ENCODE measurements around the gene SLC41A2.
A peak's percentile ranks its signal among the peaks of the same experiment; 100 is the strongest.
"Not testable (repeated sequence)": the region's sequence is repeated elsewhere in the genome, so short reads cannot be mapped to it uniquely, and the experiment has no call there.

SLC41A2 gene

DNA sequence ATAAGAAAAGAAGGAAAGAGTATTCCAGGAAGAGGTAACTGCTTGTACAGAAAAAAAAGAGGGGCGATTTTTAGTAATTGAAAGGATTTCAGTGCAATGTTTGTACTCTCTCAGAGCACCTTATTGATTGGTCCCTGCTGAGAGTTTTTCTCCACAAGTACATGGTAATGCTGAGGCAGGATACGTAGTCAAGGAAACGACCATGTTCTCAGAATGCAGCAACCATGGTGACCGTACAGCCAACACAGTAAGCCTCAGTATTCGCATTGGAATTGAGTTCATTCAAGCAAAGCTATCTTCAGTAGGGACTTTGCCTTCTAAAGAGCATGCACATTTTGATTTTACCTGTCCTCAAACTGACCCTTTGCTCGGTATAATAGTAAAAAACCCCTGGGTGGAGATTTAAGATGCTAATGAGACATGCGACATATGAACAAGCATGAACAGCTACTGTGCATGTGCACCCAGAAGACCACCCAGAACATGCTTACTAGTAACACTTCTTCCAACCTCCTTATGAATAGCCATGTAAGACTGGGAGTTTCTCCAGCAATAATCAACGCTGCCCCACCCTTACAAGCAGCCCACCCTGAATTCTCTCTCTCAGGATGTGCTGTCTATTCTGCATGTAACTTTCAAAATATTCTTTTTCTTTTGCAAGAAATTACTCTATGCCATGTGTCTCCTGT lies 6.2 kb upstream of the SLC41A2 start:
- no peak for DNase-seq

DNA sequence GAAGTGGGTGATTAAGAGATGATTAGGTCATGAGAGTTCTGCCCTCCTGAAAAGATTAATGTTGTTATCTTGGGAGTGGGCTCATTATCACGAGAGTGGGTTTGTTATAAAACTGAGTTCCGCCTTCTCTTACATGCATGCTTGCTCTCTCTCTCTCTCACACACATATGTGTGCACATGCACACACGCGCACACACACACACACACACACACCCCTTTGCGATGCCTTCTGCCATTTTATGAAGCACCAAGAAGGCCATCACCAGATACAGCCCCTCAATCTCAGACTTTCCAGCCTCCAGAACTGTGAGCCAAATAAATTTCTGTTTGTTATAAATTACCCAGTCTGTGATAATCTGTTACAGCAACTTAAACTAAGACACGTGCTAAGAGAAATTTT lies 5.7 kb upstream of the SLC41A2 start:
- DNase-seq = no peak

DNA sequence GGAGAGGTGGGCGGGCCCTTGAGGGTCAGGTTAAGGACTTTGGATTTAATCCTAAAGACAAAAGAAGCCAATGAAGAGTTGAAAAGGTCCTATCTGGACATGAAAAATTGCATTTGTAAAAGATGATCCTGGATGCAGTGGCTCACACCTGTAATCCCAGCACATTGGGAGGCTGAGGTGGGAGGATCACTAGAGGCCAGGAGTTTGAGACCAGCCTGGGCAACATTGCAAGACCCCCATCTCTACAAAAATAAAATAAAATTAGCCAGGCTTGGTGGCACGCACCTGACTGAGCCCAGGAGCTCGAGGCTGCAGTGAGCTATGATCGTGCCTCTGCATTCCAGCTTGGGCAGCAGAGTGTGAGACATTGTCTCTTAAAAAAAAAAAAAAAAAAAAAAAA lies 2.4 kb upstream of the SLC41A2 start:
- no peak for DNase-seq

DNA sequence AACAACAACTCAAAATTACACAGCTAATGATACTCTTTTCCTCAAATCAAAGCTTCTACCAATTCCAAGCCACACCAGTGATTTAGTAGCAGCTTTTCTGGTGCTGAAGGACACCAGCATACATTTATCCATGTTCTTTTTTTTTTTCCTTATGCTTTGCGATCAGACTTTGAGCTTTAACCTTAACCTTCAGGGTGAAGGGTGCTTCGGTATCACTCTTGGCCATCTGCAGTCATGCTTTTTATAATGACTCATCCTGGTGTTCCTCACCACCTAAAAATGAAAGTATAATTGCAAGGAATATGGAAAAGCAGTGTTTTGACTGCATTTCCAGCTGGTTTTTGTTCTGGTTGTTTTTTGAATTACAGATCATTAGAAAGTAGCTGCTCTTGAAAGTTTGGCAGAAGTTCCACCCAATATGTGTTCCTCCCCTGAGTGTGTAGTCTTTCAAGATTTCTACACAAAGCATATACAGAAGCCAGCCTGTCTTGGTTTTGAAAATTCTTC lies 1.3 kb upstream of the SLC41A2 start:
- no peak for DNase-seq

DNA sequence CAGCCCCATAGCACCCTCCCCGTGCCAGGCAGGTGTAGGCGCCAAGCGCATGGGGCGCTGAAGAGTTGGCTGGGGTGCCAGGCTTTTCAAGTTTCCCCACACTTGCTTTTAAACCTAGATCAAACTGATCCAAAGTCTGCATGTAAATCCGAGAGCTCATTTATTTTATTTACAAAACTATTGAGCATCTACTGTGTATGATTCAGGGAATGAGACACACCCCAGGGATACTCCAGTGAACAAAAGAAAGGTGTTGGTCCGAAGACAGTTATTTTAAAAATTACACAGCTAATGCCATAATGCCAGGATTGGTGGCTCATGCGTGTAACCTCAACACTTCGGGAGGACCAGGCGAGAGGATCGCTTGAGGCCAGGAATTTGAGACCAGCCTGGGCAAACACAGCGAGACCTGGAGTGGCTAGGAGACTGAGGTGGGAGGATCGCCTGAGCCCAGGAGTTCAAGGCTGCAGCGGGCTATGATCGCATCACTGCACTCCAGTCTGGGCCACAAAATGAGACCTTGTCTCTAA lies 780 bp upstream of the SLC41A2 start:
- no peak for DNase-seq

DNA sequence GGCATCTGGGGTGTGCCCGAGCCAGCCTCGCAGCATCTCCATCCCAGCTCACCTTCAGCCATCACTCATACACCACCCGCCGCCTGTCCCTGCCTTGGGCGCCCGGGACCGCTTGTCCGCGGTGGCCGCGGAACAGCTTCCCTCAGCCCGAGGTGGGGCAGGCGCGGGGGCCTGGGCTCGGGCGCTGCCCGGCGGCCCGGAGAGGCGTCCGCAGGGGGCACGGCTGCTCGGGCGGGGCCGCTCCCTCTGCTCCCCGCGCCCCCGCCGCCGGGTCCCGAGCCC lies 430 bp downstream of the SLC41A2 start:
- peak; percentile 26 to 29 for DNase-seq

DNA sequence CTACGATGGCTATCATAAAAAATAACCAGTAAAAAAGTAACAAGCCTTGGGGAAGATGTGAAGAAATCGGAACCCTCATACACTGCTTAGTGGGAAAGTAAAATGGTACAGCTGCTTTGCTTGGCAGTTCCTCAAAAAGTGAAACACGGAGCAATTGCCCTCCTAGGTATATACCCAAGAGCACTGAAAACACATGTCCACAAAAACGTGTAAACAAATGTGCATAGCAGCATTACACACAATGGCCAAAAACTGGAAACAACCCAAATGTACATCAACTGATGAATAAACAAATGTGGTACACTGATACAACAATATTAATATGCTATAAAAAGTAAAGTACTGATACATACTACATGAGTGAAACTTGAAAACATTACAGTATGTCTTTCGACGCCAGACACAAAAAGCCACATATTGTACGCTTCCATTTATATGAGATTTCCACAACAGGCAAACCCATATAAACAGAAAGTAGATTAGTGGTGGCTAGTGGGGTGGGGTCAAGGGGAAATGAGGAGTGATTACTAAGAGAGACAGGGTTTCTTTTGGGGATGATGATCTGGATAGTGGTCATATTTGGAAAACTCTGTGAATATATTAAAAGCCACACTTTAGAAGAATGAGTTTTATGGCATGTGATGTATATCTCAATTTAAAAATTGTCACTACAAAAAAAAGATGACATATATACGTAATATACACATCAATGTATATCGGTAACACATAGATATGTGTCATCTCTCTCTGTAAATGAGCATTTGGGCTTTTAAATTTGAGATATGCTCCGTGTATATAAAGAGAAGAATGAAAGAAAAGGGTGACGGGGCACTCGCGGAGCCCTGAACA lies 996 bp downstream of the SLC41A2 start:
- no peak for DNase-seq

DNA sequence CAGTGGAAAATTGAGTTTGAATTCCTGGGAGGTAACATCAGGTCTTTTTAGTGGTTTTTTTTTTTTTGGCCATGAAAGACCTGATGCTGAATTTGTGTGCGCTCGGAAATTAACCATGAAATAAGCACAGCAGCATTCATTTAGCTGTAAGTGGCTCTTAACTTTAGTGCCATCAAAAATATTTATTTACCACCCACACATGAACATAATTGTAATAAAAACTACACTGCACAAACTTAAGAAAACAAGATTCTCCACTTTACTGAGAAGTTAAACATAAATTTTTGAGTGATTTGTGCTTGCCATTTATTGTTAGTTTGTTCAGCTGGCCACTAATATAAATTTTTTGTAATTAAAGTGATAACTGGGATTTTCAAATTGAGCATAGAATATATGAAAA lies 2.4 kb downstream of the SLC41A2 start:
- DNase-seq = no peak

DNA sequence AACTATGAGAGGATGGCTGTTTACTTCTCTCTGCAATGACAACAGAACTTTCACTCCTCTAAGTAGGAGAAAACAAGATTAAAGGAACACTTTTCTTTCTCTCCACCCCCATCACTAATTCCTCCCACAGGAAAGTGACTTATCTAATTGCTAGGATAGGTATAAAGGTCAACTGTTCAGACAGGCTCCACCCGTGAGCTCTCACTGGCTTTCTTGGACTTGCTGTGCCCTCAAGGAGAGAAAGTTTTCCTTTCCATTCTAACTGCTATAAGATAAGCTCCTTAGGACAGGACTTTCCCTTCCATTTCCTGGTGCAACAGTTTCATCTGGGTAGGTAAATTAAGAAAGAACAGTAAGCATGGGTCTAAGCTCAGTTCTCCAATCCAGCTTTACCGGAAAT lies 4.8 kb downstream of the SLC41A2 start:
- no peak for DNase-seq

DNA sequence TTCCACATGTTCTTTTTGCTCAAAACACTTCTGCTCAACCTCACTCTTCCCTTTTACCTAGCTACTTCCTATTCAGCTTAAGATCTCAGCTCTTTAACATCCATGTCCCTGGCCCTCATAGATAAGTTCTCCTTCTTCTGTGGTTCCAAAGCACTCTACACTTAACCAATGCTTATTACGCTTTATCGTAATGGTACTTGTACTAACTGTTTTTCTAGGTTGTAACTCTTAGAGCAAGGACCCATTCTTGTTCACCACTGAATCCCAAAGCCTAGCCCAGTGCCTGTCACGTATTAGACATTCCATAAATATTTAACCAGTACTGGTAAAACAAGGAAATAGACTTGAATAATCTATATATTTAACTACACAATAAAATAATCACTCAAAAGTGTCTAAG lies 5.3 kb downstream of the SLC41A2 start:
- no peak for DNase-seq

DNA sequence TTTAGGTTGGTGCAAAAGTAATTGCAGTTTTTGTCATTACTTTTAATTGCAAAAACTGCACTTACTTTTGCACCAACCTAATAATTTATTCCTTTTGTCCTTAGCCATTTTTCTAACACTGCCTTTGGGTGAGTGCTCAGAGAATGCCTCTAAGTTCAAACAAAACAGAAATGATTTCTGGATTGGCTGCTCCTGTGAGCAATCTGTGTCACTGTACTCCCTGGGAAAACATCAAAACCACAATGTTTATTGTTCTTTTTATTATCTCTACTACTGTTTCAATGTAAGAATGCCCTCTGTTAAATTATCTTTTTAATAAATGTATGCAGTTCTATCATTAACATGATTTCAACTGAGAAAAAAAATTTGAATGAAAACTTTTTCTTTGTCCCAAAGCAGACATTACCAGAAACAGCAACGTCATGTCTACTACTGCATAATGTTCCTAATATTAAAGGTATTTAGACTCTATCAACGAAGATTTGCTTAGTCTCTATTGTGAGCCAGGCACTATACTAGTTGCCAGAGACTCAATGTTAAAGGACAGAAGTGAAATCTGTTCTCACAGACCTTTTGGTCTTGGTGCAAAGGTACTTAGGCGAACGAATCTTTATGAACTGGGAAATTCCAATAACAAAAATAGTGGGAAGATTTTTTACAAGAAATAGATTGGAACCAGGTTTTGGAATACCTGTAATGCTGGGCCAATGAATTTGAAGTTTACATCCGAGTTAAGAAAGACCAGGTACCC lies 6.2 kb downstream of the SLC41A2 start:
- DNase-seq = no peak

DNA sequence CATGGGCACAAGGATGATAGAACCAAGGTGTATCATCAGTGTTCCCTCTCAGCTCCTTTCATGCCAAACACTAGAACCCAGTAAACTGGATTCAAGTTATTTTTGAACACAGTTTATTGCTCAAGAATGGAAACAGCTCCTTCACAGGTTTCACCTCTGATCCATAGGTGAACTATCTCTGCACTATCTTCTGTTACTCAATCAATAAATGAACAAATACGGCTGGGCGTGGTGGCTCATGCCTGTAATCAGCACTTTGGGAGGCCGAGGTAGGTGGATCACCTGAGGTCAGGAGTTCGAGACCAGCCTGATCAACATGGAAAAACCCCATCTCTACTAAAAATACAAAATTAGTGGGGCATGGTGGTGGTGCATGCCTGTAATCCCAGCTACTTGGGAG lies 9.4 kb downstream of the SLC41A2 start:
- DNase-seq = not testable (repeated sequence)

DNA sequence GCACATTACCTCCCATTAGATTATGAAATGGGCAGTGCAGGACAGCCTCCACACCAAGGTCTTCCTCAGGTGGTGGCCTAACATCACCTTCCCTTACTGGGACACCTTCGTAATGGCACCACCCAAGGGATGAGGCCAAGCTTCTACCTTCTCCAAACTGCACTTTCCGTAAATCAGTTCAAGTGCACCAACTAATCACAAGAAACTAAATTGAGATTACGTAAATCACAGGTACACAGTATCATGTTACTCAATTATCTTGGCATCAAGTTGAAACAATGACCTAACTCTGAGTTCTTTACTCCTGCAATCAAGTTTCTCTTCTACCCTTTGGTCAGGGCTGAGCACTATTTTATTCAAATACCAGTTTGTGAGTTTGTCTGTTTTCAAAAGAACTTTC lies 13.8 kb downstream of the SLC41A2 start:
- no peak for DNase-seq

DNA sequence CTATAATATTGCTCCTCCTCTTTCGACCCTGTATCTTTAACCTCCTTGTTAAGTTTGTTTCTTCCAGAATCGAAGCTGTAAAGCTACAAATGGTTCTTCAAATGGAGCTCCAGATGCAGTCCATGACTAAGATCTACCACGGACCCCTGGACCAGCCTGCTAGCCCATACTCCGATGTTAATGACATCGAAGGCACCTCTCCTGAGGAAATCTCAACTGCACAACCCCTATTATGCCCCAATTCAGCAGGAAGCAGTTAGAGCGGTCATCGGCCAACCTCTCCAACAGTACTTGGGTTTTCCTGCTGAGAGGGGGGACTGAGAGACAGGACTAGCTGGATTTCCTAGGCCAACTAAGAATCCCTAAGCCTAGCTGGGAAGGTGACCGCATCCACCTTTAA lies 14.7 kb downstream of the SLC41A2 start:
- DNase-seq = not testable (repeated sequence)

DNA sequence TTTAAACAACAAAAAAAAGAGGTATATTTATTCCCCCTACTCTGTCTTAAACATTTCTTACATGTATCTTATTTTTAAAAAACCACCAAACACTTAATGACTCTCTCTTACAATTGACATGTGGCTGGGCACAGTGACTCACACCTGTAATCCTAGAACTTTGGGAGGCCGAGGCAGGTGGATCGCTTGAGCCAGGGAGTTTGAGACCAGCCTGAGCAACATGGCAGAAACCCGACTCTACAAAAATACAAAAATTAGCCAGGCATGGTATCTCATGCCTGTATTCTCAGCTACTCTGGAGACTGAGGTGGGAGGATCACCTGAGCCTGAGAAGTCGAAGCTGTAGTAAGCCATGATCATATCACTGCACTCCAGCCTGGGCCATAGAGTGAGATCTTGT lies 16.0 kb downstream of the SLC41A2 start:
- DNase-seq = no peak

DNA sequence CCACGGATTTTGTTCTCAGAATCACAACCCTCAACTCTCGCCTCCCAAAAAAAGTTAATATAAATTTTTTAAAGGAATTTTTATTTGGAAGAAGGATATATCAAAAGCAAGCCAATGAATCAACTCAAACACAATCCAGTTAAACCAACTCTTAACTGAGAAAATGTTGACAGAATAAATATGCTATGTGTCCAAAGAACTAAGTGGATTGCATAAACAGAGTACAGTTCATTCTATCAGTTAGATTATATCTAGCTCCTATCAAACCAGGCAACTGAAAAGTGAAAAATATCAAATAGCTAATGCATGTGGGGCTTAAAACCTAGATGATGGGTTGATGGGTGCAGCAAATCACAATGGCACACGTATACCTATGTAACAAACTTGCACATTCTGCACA lies 16.6 kb downstream of the SLC41A2 start:
- no peak for DNase-seq

DNA sequence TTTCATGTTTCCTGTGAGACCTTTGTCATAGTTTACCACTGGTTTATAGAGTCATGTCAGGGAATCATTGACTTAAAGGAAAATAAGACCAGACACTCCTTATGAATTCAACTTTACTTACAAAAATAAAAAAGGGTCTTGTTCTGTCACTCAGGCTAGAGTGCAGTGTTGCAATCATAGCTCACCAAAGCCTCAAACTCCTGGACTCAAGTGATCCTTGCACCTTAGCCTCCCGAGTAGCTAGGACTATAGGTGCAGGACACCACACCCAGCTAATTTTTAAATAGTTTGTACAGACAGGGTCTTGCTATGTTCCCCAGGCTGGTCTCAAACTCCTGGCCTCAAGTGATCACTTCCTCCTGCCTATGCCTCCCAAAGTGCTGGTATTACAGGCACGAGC lies 19.0 kb downstream of the SLC41A2 start:
- no peak for DNase-seq

DNA sequence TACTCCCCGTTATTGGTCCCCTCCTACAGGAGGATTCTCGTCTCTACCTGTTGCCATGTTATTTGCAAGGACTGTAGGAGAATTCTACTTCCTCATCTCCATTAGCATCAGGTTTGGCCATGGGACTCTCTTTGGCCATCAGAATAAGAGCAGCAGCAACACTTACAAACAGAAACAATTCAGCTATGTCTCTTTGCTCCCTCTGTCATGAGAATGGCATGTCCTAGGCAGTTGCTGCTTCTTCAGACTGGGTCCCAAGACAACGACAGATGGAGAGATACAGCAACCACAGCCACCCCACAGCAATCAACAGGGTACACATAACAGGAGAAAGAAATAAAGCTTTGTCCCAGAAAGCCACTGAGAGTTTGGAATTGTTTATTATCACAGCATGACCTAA lies 19.7 kb downstream of the SLC41A2 start:
- DNase-seq = no peak

DNA sequence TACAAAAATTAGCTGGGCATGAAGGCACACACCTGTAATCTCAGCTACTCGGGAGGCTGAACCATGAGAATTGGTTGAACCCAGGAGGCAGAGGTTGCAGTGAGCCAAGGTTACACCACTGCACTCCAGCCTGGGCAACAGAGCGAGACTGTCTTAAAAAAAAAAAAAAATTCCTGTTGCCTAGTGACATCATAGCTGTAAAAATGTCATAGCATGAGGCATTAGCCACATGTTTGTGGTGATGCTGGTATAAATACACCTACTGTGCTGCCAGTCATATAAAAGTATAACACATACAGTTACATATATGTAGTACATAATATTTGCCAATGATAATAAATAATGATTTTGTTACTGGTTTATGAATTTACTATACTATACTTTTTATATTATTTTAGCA lies 22.2 kb downstream of the SLC41A2 start:
- no peak for DNase-seq

DNA sequence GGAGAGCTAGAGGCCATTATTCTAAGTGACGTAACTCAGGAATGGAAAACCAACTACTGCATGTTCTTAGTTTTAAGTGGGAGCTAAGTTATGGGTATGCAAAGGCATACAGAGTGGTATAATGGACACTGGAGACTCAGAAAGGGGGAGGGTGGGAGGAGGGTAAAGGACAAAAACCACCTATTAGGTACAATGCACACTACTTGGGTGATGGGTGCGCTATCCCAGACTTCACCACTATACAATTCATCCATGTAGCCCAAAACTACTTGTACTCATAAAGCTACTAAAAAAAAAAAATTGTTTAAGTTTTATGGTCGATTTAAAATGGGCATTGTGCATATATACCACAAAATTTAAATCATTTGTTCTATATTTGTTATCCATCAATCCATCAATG lies 24.3 kb downstream of the SLC41A2 start:
- DNase-seq = no peak

DNA sequence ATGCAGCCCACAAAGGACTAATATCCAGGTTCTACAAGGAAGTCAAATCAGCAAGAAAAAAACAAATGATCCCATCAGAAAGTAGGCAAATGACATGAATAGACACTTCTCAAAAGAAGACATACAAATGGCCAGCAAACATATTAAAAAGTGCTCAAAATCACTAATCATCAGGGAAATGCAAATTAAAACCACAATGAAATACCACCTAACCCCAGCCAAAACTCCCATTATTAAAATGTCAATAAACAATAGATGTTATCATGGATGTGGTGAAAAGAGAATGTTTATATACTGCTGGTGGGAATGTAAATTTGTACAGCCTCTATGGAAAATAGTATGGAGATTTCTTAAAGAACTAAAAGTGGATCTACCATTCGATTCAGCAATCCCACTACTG lies 25.0 kb downstream of the SLC41A2 start:
- no peak for DNase-seq

DNA sequence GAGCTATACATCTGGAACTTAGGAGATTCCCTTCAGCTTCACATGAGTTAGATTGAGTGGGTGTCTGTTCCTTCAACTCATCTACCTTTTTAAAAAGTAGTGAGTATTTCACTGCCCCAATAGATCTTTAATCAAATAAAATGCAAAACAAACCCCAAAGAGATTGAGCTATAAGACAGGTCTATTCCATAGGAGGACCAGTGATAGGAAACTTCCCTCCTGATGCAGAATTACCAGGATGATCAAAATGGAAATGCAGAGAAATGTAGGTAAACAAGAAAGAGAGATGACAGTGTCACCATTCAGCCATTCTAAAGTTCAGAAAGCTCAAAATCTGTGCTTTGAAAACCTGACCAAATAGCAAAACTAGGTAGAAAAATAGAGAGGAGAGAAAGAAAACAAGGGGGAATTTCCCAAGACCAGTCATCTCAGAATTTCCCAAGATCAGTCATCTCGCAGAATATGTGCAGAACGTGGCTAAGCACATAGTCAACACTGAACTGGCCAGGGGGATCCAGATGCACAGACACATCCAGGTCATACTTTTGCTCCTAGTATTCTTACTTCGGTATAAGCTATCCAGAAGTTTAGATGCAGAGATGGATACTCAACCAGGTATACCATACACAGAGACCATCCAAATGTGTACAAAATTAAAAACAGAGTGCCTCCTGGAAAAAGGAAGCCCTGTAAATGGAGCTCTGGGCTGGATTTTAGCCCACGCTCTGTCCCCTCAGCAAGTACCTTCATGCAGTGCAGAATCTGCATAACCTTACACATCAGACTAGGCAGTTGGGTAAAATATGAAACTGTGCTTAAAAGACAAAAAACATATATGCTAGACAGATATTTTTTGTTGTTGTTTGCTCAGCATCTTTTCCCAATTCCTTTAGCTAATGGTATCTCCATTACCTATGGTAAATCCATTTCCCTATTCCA lies 27.4 kb downstream of the SLC41A2 start:
- DNase-seq = peak; percentile 6 to 8

DNA sequence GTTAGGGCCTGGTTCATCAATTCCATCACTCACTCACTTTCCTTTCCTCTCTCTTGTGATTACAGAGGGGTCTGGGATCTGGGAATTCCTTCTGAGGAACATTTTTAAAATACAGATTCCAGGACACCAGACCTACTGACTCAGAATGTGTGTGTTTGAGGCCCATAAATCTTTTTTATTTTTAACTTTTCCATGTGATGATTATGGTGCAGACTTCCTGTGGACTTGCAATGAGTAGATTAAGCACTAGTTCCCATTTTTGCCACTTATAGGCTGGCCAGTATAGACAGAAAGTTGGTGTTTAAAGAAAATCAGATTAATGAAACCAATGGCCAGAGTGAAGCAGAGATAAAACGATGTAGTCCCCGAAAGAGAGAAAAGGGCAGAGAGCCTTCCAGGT lies 28.1 kb downstream of the SLC41A2 start:
- no peak for DNase-seq

All from stimulated activated CD4-positive, alpha-beta T cell treated with anti-CD3 and anti-CD28 coated beads, Interleukin-4, amount 100 ng/mL, for 4 hours (primary cell).